Activated CD4-positive, alpha-beta T cell treated with anti-CD3 and anti-CD28 coated beads, Interleukin-2, Interleukin-4, amounts not matched to agents 100 ng/mL and 50 ng/mL, durations not matched to agents 16 hours and 8 hours (primary cell): ENCODE results near the gene WDR70.
"Not testable (repeated sequence)": the region's sequence is repeated elsewhere in the genome, so short reads cannot be mapped to it uniquely, and the experiment has no call there.

Source experiments
- DNase-seq: peaks from one replicate; pipeline ENCODE4 v3.0.0-alpha.2; 2020; ENCODE audit warnings: low spot score

The WDR70 gene

GRCh38 chr5:37768371-37768770 is 389.3 kb downstream of the WDR70 start:
- no peak for DNase-seq

GRCh38 chr5:37769108-37769507 is 390.0 kb downstream of the WDR70 start:
- no peak for DNase-seq

GRCh38 chr5:37769840-37770239 is 390.7 kb downstream of the WDR70 start:
- no peak for DNase-seq

- DNase-seq, result no peak
These were observed 391.7 kb downstream of the WDR70 start for GRCh38 chr5:37770786-37771185.

- no peak for DNase-seq
These were observed 392.1 kb downstream of the WDR70 start for GRCh38 chr5:37771203-37771611.

- no peak for DNase-seq
These were observed 392.6 kb downstream of the WDR70 start for GRCh38 chr5:37771731-37772130.

- no peak for DNase-seq
These were observed 393.1 kb downstream of the WDR70 start for GRCh38 chr5:37772255-37772654.

- DNase-seq, result no peak
These were observed 394.7 kb downstream of the WDR70 start for GRCh38 chr5:37773809-37774208.

- peak; percentile 33 for DNase-seq
These were observed 395.9 kb downstream of the WDR70 start for GRCh38 chr5:37774912-37775483.

GRCh38 chr5:37776826-37777225 is 397.7 kb downstream of the WDR70 start:
- no peak for DNase-seq

GRCh38 chr5:37777432-37778130 is 398.5 kb downstream of the WDR70 start:
- no peak for DNase-seq

GRCh38 chr5:37781409-37781808 is 402.3 kb downstream of the WDR70 start:
- DNase-seq, result not testable (repeated sequence)

GRCh38 chr5:37786416-37786815 is 407.3 kb downstream of the WDR70 start:
- DNase-seq, result no peak

GRCh38 chr5:37786862-37787519 is 407.9 kb downstream of the WDR70 start:
- no peak for DNase-seq

- DNase-seq, result no peak
These were observed 408.6 kb downstream of the WDR70 start for GRCh38 chr5:37787742-37788141.

- no peak for DNase-seq
These were observed 410.9 kb downstream of the WDR70 start for GRCh38 chr5:37789991-37790390.

GRCh38 chr5:37791321-37791720 is 412.2 kb downstream of the WDR70 start:
- no peak for DNase-seq

GRCh38 chr5:37792975-37793631 is 414.0 kb downstream of the WDR70 start:
- no peak for DNase-seq

- not testable (repeated sequence) for DNase-seq
These were observed 416.2 kb downstream of the WDR70 start for GRCh38 chr5:37795292-37795691.

- DNase-seq, result not testable (repeated sequence)
These were observed 417.3 kb downstream of the WDR70 start for GRCh38 chr5:37796435-37796834.

- no peak for DNase-seq
These were observed 420.8 kb downstream of the WDR70 start for GRCh38 chr5:37799865-37800421.

- no peak for DNase-seq
These were observed 422.4 kb downstream of the WDR70 start for GRCh38 chr5:37801521-37801920.
